ENCODE measurements around the gene EIF3L.

Gene EIF3L

DNA sequence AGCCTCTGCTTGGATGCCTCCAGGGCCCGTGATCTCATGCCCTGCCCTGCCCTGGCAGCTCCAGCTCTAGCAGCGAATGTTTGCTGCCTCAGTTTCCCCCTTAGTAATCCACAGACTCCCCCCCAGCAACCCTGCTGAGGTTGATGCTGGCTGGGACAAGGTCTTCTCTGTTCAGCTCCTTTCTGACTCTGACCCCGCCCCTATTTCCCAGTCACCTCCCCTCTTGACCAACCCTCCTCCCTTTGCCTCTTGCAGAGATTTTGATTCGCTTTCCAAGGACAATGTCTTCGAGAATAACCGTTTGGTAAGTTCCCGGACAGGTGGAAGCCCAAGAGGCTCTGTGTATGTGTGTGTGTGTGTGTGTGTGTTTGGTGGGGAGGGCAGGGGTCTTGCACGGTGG, 62.5 kb downstream of the EIF3L start:
- Histone ChIP-seq H3K4me1 (ENCODE audit: low read depth, poor library complexity, severe bottlenecking) (peaks cover 9% of the 10 kb centered on the region), H3K79me2 (ENCODE audit: insufficient read depth, low read depth) (no peaks in the 10 kb centered on the region), H2AFZ (ENCODE audit: low read depth) (no peak overlapping the region), H3K9ac (no peak overlapping the region), H4K20me1 (ENCODE audit: insufficient read depth) (no peaks in the 10 kb centered on the region), H3K4me2 (no peak overlapping the region), H3K36me3 (ENCODE audit: insufficient read depth) (no peaks in the 10 kb centered on the region), H3K4me3 (IDR thresholded peaks at IDR 0.05; ENCODE audit: insufficient read depth, low read depth, low read length) (no peak overlapping the region), H3K27ac (no peak overlapping the region), H3K27me3 (ENCODE audit: insufficient read depth, low read depth) (no peaks in the 10 kb centered on the region)
- TF ChIP-seq, protein P1, sequence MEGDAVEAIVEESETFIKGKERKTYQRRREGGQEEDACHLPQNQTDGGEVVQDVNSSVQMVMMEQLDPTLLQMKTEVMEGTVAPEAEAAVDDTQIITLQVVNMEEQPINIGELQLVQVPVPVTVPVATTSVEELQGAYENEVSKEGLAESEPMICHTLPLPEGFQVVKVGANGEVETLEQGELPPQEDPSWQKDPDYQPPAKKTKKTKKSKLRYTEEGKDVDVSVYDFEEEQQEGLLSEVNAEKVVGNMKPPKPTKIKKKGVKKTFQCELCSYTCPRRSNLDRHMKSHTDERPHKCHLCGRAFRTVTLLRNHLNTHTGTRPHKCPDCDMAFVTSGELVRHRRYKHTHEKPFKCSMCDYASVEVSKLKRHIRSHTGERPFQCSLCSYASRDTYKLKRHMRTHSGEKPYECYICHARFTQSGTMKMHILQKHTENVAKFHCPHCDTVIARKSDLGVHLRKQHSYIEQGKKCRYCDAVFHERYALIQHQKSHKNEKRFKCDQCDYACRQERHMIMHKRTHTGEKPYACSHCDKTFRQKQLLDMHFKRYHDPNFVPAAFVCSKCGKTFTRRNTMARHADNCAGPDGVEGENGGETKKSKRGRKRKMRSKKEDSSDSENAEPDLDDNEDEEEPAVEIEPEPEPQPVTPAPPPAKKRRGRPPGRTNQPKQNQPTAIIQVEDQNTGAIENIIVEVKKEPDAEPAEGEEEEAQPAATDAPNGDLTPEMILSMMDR (conservative IDR thresholded peaks at IDR 0.05; ENCODE audit: low read depth, low read length): no peak

DNA sequence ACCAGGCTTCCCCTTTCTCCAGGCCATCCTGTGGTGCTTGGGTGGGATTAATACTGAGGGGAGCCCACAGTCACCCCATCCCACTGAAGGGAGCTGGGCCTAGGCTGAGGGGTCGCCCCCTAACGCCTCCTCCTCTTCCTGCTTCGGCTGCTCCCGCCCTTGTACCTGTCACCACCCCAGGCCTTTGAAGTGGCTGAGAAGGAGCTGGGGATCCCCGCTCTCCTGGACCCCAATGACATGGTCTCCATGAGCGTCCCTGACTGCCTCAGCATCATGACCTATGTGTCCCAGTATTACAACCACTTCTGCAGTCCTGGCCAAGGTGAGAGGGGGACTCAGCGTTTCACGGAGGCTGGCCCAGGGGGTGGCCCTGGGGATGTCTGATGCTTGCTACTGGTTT, 63.0 kb downstream of the EIF3L start:
- no peaks in the 10 kb centered on the region for H3K27me3 ChIP-seq (ENCODE audit: insufficient read depth, low read depth)
- H3K9ac ChIP-seq: no peak overlapping the region
- H3K4me3 ChIP-seq (IDR thresholded peaks at IDR 0.05; ENCODE audit: insufficient read depth, low read depth, low read length): no peak overlapping the region
- no peaks in the 10 kb centered on the region for H4K20me1 ChIP-seq (ENCODE audit: insufficient read depth)
- no peak overlapping the region for H3K27ac ChIP-seq
- H3K79me2 ChIP-seq (ENCODE audit: insufficient read depth, low read depth): no peaks in the 10 kb centered on the region
- no peak overlapping the region for H3K4me2 ChIP-seq
- no peak overlapping the region for H2AFZ ChIP-seq (ENCODE audit: low read depth)
- no peaks in the 10 kb centered on the region for H3K36me3 ChIP-seq (ENCODE audit: insufficient read depth)
- H3K4me1 ChIP-seq (ENCODE audit: low read depth, poor library complexity, severe bottlenecking): peaks cover 4% of the 10 kb centered on the region
- TF ChIP-seq, protein P1 (conservative IDR thresholded peaks at IDR 0.05; ENCODE audit: low read depth, low read length): no peak

DNA sequence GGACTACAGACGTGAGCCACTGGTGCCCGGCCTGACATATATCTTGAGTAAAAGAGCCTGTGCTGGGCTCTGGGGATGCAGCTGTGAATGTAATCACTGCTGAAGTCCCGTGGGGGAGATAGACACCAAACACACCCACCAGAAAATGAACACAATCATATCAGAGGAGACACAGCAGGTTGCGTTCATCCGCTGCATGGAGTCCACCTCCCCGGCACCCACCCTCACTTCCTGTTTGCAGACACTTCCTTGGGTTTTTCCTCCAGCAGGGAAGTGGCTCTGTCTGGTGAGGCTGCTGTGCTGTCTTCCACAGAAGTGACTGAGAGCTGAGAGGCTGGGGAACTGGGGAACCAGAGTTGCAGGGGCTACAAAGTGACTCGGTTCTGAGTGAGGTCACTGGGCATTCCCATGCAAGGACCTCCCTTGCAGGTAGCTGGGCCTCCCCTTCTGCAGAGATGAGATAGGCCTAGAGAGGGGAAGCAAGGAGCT, 64.1 kb downstream of the EIF3L start:
- H3K36me3 ChIP-seq (ENCODE audit: insufficient read depth): no peaks in the 10 kb centered on the region
- no peak overlapping the region for H3K27ac ChIP-seq
- H3K4me1 ChIP-seq (ENCODE audit: low read depth, poor library complexity, severe bottlenecking): no peaks in the 10 kb centered on the region

DNA sequence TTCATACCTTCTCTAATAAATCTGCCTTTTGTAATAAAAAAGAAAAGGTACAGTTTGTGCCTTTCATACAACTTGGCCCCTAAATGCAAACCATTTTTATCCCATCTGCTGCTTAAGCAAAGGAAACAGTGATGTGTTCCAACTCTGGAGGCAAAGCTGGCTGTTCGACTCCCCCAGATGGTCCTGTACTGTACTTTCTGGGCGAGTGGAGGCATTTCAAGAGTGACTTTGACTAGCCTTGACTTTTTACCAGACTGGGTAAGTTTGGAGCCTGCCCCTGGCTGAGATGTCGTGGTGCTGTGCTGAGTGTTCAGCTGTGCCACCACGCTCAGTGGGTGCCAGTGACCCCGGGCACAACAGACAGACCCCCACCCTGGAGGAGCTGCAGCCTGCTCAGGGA, 67.1 kb downstream of the EIF3L start:
- H3K4me3 ChIP-seq (IDR thresholded peaks at IDR 0.05; ENCODE audit: insufficient read depth, low read depth, low read length): no peak overlapping the region
- H3K27me3 ChIP-seq (ENCODE audit: insufficient read depth, low read depth): no peaks in the 10 kb centered on the region
- H4K20me1 ChIP-seq (ENCODE audit: insufficient read depth): no peaks in the 10 kb centered on the region
- no peak overlapping the region for H2AFZ ChIP-seq (ENCODE audit: low read depth)
- no peaks in the 10 kb centered on the region for H3K79me2 ChIP-seq (ENCODE audit: insufficient read depth, low read depth)
- H3K9ac ChIP-seq: no peak overlapping the region
- no peaks in the 10 kb centered on the region for H3K4me1 ChIP-seq (ENCODE audit: low read depth, poor library complexity, severe bottlenecking)
- H3K36me3 ChIP-seq (ENCODE audit: insufficient read depth): no peaks in the 10 kb centered on the region
- H3K4me2 ChIP-seq: no peak overlapping the region
- TF ChIP-seq, protein P1 (conservative IDR thresholded peaks at IDR 0.05; ENCODE audit: low read depth, low read length): no peak
- H3K27ac ChIP-seq: no peak overlapping the region

More for the DNA sequence above, 64.1 kb downstream of the EIF3L start:
- Histone ChIP-seq H4K20me1 (ENCODE audit: insufficient read depth) (no peaks in the 10 kb centered on the region), H3K4me3 (IDR thresholded peaks at IDR 0.05; ENCODE audit: insufficient read depth, low read depth, low read length) (no peak overlapping the region), H2AFZ (ENCODE audit: low read depth) (no peak overlapping the region), H3K9ac (no peak overlapping the region), H3K4me2 (no peak overlapping the region), H3K27me3 (ENCODE audit: insufficient read depth, low read depth) (no peaks in the 10 kb centered on the region), H3K79me2 (ENCODE audit: insufficient read depth, low read depth) (no peaks in the 10 kb centered on the region)
- TF ChIP-seq, protein P1 (conservative IDR thresholded peaks at IDR 0.05; ENCODE audit: low read depth, low read length): no peak
